H1 (cell line): ENCODE measurements around the gene SLC7A5.

Source experiments
- CTCF ChIP-seq, 3 experiments: IDR thresholded peaks; 1 replicate in 2 of 3; 2 replicates in 1 of 3; pipeline versions ENCODE4 v1.5.1 to v1.6.1; 2011; ENCODE audit warnings: low read length in 3 of 3, mild to moderate bottlenecking in 3 of 3, inconsistent platforms in 2 of 3, low read depth in 1 of 3, moderate library complexity in 1 of 3; ENCODE audit not compliant: insufficient read depth in 1 of 3; ENCODE audit errors: control extremely low read depth in 1 of 3
- SP1 ChIP-seq: IDR thresholded peaks from 2 replicates; pipeline ENCODE4 v1.6.1; 2011; ENCODE audit warnings: low read depth, low read length

GRCh38 chr16:87831421-87832136, 37.7 kb downstream of the SLC7A5 start:
- no peak for TF ChIP-seq CTCF (IDR thresholded peaks at IDR 0.05; ENCODE audit: control extremely low read depth in 1 of 3, insufficient read depth in 1 of 3, low read depth in 1 of 3, low read length in 3 of 3)
- TF ChIP-seq SP1 = peak; percentile 77; the same call in 1 of the 2 replicates
